GM12878 (cell line): ENCODE results near the gene DAD1. TPM values are rescaled to one million over a fixed set of nuclear protein-coding genes. Genes with fewer than 3 reads are reported as not detected.

ENCODE experiments used
- ATAC-seq: fragments of 200-7000 bp; cut with Tn5 transposase; 3 replicates; pipeline ENCODE4 v1.9.1; 2020; ENCODE audit warnings: mild to moderate bottlenecking, moderate library complexity
- BruUV-seq: library from RNA; stranded (reverse); fragments of 400-500 nt; replicated peaks from 2 replicates; lab custom pipeline; 2021; lab: Mats Ljungman, UMichigan
- CTCF ChIA-PET: fragments of 300-600 bp; sonication (Branson Sonifier 250); formaldehyde crosslinking; extraction: SDS; loops from one replicate; lab custom pipeline; 2021; ENCODE audit warnings: inconsistent platforms; lab: Yijun Ruan, JAX
- POLR2A ChIA-PET: fragments of 350-600 bp; formaldehyde crosslinking; extraction: SDS; loops from one replicate; lab custom pipeline; 2021; ENCODE audit warnings: inconsistent platforms; lab: Charles Lee
- RAD21 ChIA-PET: fragments of 300-600 bp; sonication (Branson Sonifier 250); formaldehyde crosslinking; loops from one replicate; lab custom pipeline; 2023; ENCODE audit warnings: antibody characterized with exemption; ENCODE audit not compliant: unreplicated experiment; lab: Charles Lee
- SMC1A ChIA-PET: fragments of 300-600 bp; sonication (Branson Sonifier 250); formaldehyde crosslinking; loops from one replicate; lab custom pipeline; 2023; ENCODE audit not compliant: unreplicated experiment, uncharacterized antibody; lab: Charles Lee
- DNase-seq: peaks from one replicate; pipeline ENCODE4 v3.0.0-alpha.2; 2011; ENCODE audit warnings: low read depth, low spot score
- FAIRE-seq: peaks from 3 replicates; lab custom pipeline; 2011; peaks lifted over from hg19 to GRCh38; lab: Jason Lieb, UNC
- H2AFZ ChIP-seq: 2 replicates; pipeline ENCODE4 v1.6.0; 2011; ENCODE audit warnings: low read depth, low read length, control low read depth; ENCODE audit not compliant: control insufficient read depth
- H3K27ac ChIP-seq: 2 replicates; pipeline ENCODE4 v1.5.1; 2011; ENCODE audit warnings: control low read depth; ENCODE audit not compliant: control insufficient read depth, insufficient read depth
- H3K27me3 ChIP-seq, 2 experiments: replicated peaks in 1 of 2; 2 replicates each; pipeline versions ENCODE4 v1.6.0 to v1.6.1; 2011; ENCODE audit warnings: low read length in 1 of 2; ENCODE audit not compliant: control insufficient read depth in 2 of 2, insufficient read depth in 2 of 2
- H3K36me3 ChIP-seq, 2 experiments: 2 replicates each; pipeline ENCODE4 v1.5.1; 2011; ENCODE audit warnings: low read length in 1 of 2; ENCODE audit not compliant: control insufficient read depth in 2 of 2, insufficient read depth in 2 of 2
- H3K4me1 ChIP-seq: 2 replicates; pipeline ENCODE4 v1.6.1; 2011; ENCODE audit warnings: mild to moderate bottlenecking, low read length, moderate library complexity, mixed read lengths; ENCODE audit not compliant: control insufficient read depth, insufficient read depth
- H3K4me2 ChIP-seq: 2 replicates; pipeline ENCODE4 v1.6.0; 2011; ENCODE audit warnings: control low read depth; ENCODE audit not compliant: control insufficient read depth, insufficient read depth
- H3K4me3 ChIP-seq: fragments of 200-600 bp; sonication (generic); 2 replicates; pipeline ENCODE4 v1.5.1; 2016
- H3K79me2 ChIP-seq: 2 replicates; pipeline ENCODE4 v1.6.0; 2011; ENCODE audit warnings: low read length; ENCODE audit not compliant: control insufficient read depth, insufficient read depth
- H3K9ac ChIP-seq: 2 replicates; pipeline ENCODE4 v1.8.0; 2011; ENCODE audit warnings: low read length, control low read depth, mixed read lengths; ENCODE audit not compliant: control insufficient read depth, insufficient read depth
- H3K9me3 ChIP-seq: replicated peaks from 3 replicates; pipeline ENCODE4 v1.5.1; 2011; ENCODE audit warnings: mild to moderate bottlenecking, low read length; ENCODE audit not compliant: control insufficient read depth, insufficient read depth
- H4K20me1 ChIP-seq: 2 replicates; pipeline ENCODE4 v1.6.0; 2011; ENCODE audit not compliant: control insufficient read depth, insufficient read depth
- BACH1 ChIP-seq: fragments of 450-650 bp; IDR thresholded peaks from 2 replicates; pipeline ENCODE4 v1.6.1; 2017; ENCODE audit warnings: mild to moderate bottlenecking, borderline replicate concordance
- BMI1 ChIP-seq: fragments of 450-650 bp; IDR thresholded peaks from 2 replicates; pipeline ENCODE4 v1.6.1; 2016; ENCODE audit warnings: mild to moderate bottlenecking, moderate library complexity, borderline replicate concordance
- KLF5 ChIP-seq: fragments of 450-650 bp; IDR thresholded peaks from 2 replicates; pipeline ENCODE4 v1.6.1; 2014; ENCODE audit warnings: mild to moderate bottlenecking; ENCODE audit not compliant: partially characterized antibody
- NFYB ChIP-seq: IDR thresholded peaks from 2 replicates; pipeline ENCODE4 v1.6.1; 2011; ENCODE audit warnings: low read depth, mild to moderate bottlenecking, low read length, improper control_type of control experiment, moderate library complexity; ENCODE audit not compliant: insufficient read depth
- SIN3A ChIP-seq: IDR thresholded peaks from 2 replicates; pipeline ENCODE4 v1.6.1; 2012; ENCODE audit warnings: low read depth, low read length, improper control_type of control experiment
- TCF3 ChIP-seq: IDR thresholded peaks from 2 replicates; pipeline ENCODE4 v1.6.1; 2012; ENCODE audit warnings: low read depth, mild to moderate bottlenecking, low read length, borderline replicate concordance; ENCODE audit not compliant: insufficient read depth
- WGBS: methylation state at CpG from one replicate; pipeline ENCODE4 v1.1.6; 2016; ENCODE audit warnings: low lambda C conversion rate; ENCODE audit not compliant: insufficient replicate concordance, insufficient coverage; ENCODE audit errors: missing lambda C conversion rate; 5-methylcytosine and 5-hydroxymethylcytosine counted together
- in situ Hi-C: fragments of 300-500 bp; cut with MboI; formaldehyde crosslinking; loops from 9 replicates; pipeline ENCODE4 v1.14.3; 2018; ENCODE audit warnings: mixed read lengths
- intact Hi-C: fragments of 100-400 bp; cut with micrococcal nuclease; formaldehyde crosslinking; loops from one replicate; pipeline ENCODE4 v1.14.2; 2022; ENCODE audit not compliant: unreplicated experiment
- polyA plus RNA-seq, 11 experiments: library from polyadenylated mRNA; depleted of rRNA in 4 of 11; unstranded in 6 of 11; stranded (reverse) in 5 of 11; fragments of >200 nt; fragmentation: Nextera tagmentation in 4 of 11; fragmentation: Illumina TruSeq in 1 of 11; extraction: Ambion mirVana in 4 of 11; extraction: Trizol in 1 of 11; gene quantifications; 1 replicate in 1 of 11; 2 replicates in 10 of 11; pipeline versions ENCODE4 v1.2.1 to v1.2.3, GENCODE V29; 2011 to 2016; ENCODE audit warnings: inconsistent platforms in 2 of 11, missing spikeins in 2 of 11, low read depth in 1 of 11
- total RNA-seq, 4 experiments: library from RNA; depleted of rRNA in 3 of 4; stranded (reverse); fragments of >200 nt in 3 of 4; fragmentation: Illumina TruSeq in 1 of 4; extraction: Trizol in 1 of 4; gene quantifications; 2 replicates each; pipeline versions ENCODE4 v1.2.1 to v1.2.3, GENCODE V29; 2013 to 2021
- TF ChIP-seq, protein P1 (sequence below): IDR thresholded peaks from 2 replicates; pipeline ENCODE4 v1.6.1; 2011; ENCODE audit warnings: low read depth, mild to moderate bottlenecking, low read length, moderate library complexity, borderline replicate concordance; ENCODE audit errors: extremely low read depth

The DAD1 gene
- total and polyA plus RNA-seq, 10 of the 15 experiments (the other 5 are each of a cell fraction or from before 2014, with no cell fraction given): 161 to 920 (median 319) TPM

DNA sequence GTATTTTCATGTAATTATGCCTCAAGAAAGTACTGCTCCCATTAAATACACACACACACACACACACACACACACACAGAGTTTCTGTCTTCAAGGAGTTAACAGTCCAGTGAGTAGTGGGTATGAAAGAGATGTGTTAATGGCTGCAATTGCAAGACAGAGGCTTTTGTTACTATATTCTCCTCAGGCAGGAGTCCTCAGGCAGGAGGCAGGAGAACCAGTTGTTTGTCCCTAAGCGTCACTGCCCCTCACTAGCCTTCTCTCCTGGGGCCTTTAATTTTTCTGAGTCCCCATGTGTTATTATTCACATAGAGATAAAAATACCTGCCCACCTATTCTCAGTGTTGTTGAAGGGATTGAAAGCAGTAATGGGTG lies 31.2 kb downstream of the DAD1 start:
- intact Hi-C loops: loop anchor here (1.0 to 5.0 kb wide), 6 partner anchors 7 to 294 kb away; no protein-coding TSS in a partner anchor
- CTCF ChIA-PET: interaction anchor here (0.6 to 4.9 kb wide), 29 partner anchors 12 to 299 kb away, joined by 3 to 189 read pairs (median 4); partner anchors contain the start of gene DAD1
- Histone ChIP-seq H3K4me1 (peaks cover 75% of the 10 kb centered on the region), H3K27ac (peak overlapping the region; percentile 100), H2AFZ (no peak overlapping the region; the same call in 1 of the 2 replicates), H3K79me2 (peaks cover 9% of the 10 kb centered on the region), H3K27me3 (no peaks in the 10 kb centered on the region), H3K4me3 (no peak overlapping the region; the same call in 1 of the 2 replicates), H3K4me2 (peak overlapping the region; percentile 32), H4K20me1 (no peaks in the 10 kb centered on the region), H3K9me3 (no peaks in the 10 kb centered on the region), H3K9ac (peak overlapping the region; percentile 90), H3K36me3 (peaks cover under 1 to 2% of the 10 kb centered on the region in 2 experiments; a peak in 3 of 4 replicates)
- RAD21 ChIA-PET: interaction anchor here (0.7 to 1.3 kb wide), 17 partner anchors 9 to 238 kb away, joined by 3 to 51 read pairs (median 4); partner anchors contain the start of genes DAD1 and OXA1L
- FAIRE-seq (no peak), DNase-seq (no peak), ATAC-seq (no peak)
- POLR2A ChIA-PET: interaction anchor here (0.6 to 7.7 kb wide), 4 partner anchors 11 to 174 kb away, joined by 3 to 74 read pairs (median 9); no protein-coding TSS in a partner anchor
- SMC1A ChIA-PET: interaction anchor here (0.7 to 4.9 kb wide), 12 partner anchors 8 to 259 kb away, joined by 3 to 134 read pairs (median 4); no protein-coding TSS in a partner anchor
- 93% methylated on average over 1 of the region's 1 CpG for WGBS
- peak; percentile 8; the same call in 1 of the 2 replicates for TF ChIP-seq BMI1
- TF ChIP-seq TCF3: 0 out of 2 replicates have a peak, but pooled peaks have one; percentile 1
- no peak for TF ChIP-seq SIN3A
- TF ChIP-seq, protein P1, sequence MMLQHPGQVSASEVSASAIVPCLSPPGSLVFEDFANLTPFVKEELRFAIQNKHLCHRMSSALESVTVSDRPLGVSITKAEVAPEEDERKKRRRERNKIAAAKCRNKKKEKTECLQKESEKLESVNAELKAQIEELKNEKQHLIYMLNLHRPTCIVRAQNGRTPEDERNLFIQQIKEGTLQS: no peak
- TF ChIP-seq BACH1: peak; percentile 7; the same call in 1 of the 2 replicates
- peak; percentile 1 for TF ChIP-seq KLF5
- TF ChIP-seq NFYB: no peak
- in situ Hi-C loops: no loop called here
- no TSS peak for BruUV-seq
